ENCODE measurements around the gene N4BP2.

Gene N4BP2

GRCh38 chr4:40164459-40164858 lies 107.8 kb downstream of the N4BP2 start:
- Mint-ChIP-seq H3K4me3 (no peak overlapping the region), H3K27ac (no peak overlapping the region), H3K4me1 (peaks cover 33% of the 10 kb centered on the region), H3K36me3 (peaks cover 21% of the 10 kb centered on the region), H3K9me3 (peaks cover 5% of the 10 kb centered on the region), H3K27me3 (no peaks in the 10 kb centered on the region)

- peaks cover 28% of the 10 kb centered on the region for H3K4me1 Mint-ChIP-seq
- H3K27ac Mint-ChIP-seq = no peak overlapping the region
- H3K36me3 Mint-ChIP-seq = peaks cover 19% of the 10 kb centered on the region
- H3K9me3 Mint-ChIP-seq = peaks cover 5% of the 10 kb centered on the region
- H3K4me3 Mint-ChIP-seq = no peak overlapping the region
- no peaks in the 10 kb centered on the region for H3K27me3 Mint-ChIP-seq
Observed at GRCh38 chr4:40165916-40166315, 109.3 kb downstream of the N4BP2 start.

GRCh38 chr4:40168070-40168469 lies 111.4 kb downstream of the N4BP2 start:
- Mint-ChIP-seq H3K4me1 (peaks cover 38% of the 10 kb centered on the region), H3K36me3 (peaks cover 12% of the 10 kb centered on the region), H3K27ac (no peak overlapping the region), H3K9me3 (peaks cover 5% of the 10 kb centered on the region), H3K4me3 (no peak overlapping the region), H3K27me3 (no peaks in the 10 kb centered on the region)

- Mint-ChIP-seq H3K27ac (peak overlapping the region; percentile 41), H3K36me3 (peaks cover 12% of the 10 kb centered on the region), H3K9me3 (peaks cover 5% of the 10 kb centered on the region), H3K4me1 (peaks cover 37% of the 10 kb centered on the region), H3K27me3 (no peaks in the 10 kb centered on the region), H3K4me3 (no peak overlapping the region)
Observed at GRCh38 chr4:40170588-40170987, 113.9 kb downstream of the N4BP2 start.

GRCh38 chr4:40173470-40173875 lies 116.8 kb downstream of the N4BP2 start:
- Mint-ChIP-seq H3K36me3 (peaks cover 2% of the 10 kb centered on the region), H3K4me1 (peaks cover 38% of the 10 kb centered on the region), H3K27me3 (no peaks in the 10 kb centered on the region), H3K4me3 (peak overlapping the region; percentile 60), H3K9me3 (no peaks in the 10 kb centered on the region), H3K27ac (peak overlapping the region; percentile 92)

GRCh38 chr4:40176602-40177001 lies 120.0 kb downstream of the N4BP2 start:
- peaks cover 50% of the 10 kb centered on the region for H3K4me1 Mint-ChIP-seq
- H3K36me3 Mint-ChIP-seq = no peaks in the 10 kb centered on the region
- H3K27ac Mint-ChIP-seq = peak overlapping the region; percentile 23
- no peaks in the 10 kb centered on the region for H3K27me3 Mint-ChIP-seq
- H3K9me3 Mint-ChIP-seq = no peaks in the 10 kb centered on the region
- no peak overlapping the region for H3K4me3 Mint-ChIP-seq

GRCh38 chr4:40177591-40177990 lies 120.9 kb downstream of the N4BP2 start:
- Mint-ChIP-seq H3K27ac (peak overlapping the region; percentile 66), H3K27me3 (no peaks in the 10 kb centered on the region), H3K4me1 (peaks cover 56% of the 10 kb centered on the region), H3K36me3 (no peaks in the 10 kb centered on the region), H3K9me3 (no peaks in the 10 kb centered on the region), H3K4me3 (no peak overlapping the region)

GRCh38 chr4:40178672-40179071 lies 122.0 kb downstream of the N4BP2 start:
- no peaks in the 10 kb centered on the region for H3K9me3 Mint-ChIP-seq
- no peaks in the 10 kb centered on the region for H3K36me3 Mint-ChIP-seq
- peak overlapping the region; percentile 71 for H3K27ac Mint-ChIP-seq
- H3K4me1 Mint-ChIP-seq = peaks cover 49% of the 10 kb centered on the region
- no peaks in the 10 kb centered on the region for H3K27me3 Mint-ChIP-seq
- peak overlapping the region; percentile 5 for H3K4me3 Mint-ChIP-seq

GRCh38 chr4:40179360-40179759 lies 122.7 kb downstream of the N4BP2 start:
- no peak overlapping the region for H3K27ac Mint-ChIP-seq
- no peaks in the 10 kb centered on the region for H3K9me3 Mint-ChIP-seq
- no peaks in the 10 kb centered on the region for H3K27me3 Mint-ChIP-seq
- no peaks in the 10 kb centered on the region for H3K36me3 Mint-ChIP-seq
- H3K4me1 Mint-ChIP-seq = peaks cover 50% of the 10 kb centered on the region
- H3K4me3 Mint-ChIP-seq = no peak overlapping the region

GRCh38 chr4:40180356-40180755 lies 123.7 kb downstream of the N4BP2 start:
- Mint-ChIP-seq H3K27ac (peak overlapping the region; percentile 85), H3K4me3 (peak overlapping the region; percentile 62), H3K36me3 (no peaks in the 10 kb centered on the region), H3K27me3 (no peaks in the 10 kb centered on the region), H3K9me3 (no peaks in the 10 kb centered on the region), H3K4me1 (peaks cover 57% of the 10 kb centered on the region)

GRCh38 chr4:40182001-40182400 lies 125.4 kb downstream of the N4BP2 start:
- H3K4me3 Mint-ChIP-seq = no peak overlapping the region
- H3K9me3 Mint-ChIP-seq = no peaks in the 10 kb centered on the region
- H3K27ac Mint-ChIP-seq = no peak overlapping the region
- peaks cover 71% of the 10 kb centered on the region for H3K4me1 Mint-ChIP-seq
- H3K36me3 Mint-ChIP-seq = no peaks in the 10 kb centered on the region
- H3K27me3 Mint-ChIP-seq = no peaks in the 10 kb centered on the region

- H3K27me3 Mint-ChIP-seq = no peaks in the 10 kb centered on the region
- H3K4me3 Mint-ChIP-seq = no peak overlapping the region
Observed at GRCh38 chr4:40182954-40183353, 126.3 kb downstream of the N4BP2 start.

GRCh38 chr4:40183615-40184411 lies 127.2 kb downstream of the N4BP2 start:
- H3K27ac Mint-ChIP-seq = peak overlapping the region; percentile 94
- peaks cover 5% of the 10 kb centered on the region for H3K9me3 Mint-ChIP-seq
- H3K4me1 Mint-ChIP-seq = peaks cover 68% of the 10 kb centered on the region
- no peaks in the 10 kb centered on the region for H3K27me3 Mint-ChIP-seq
- peak overlapping the region; percentile 63 for H3K4me3 Mint-ChIP-seq
- H3K36me3 Mint-ChIP-seq = peaks cover 2% of the 10 kb centered on the region

More at GRCh38 chr4:40182954-40183353, 126.3 kb downstream of the N4BP2 start:
- no peak overlapping the region for H3K27ac Mint-ChIP-seq
- H3K9me3 Mint-ChIP-seq = peaks cover 5% of the 10 kb centered on the region
- peaks cover 72% of the 10 kb centered on the region for H3K4me1 Mint-ChIP-seq
- H3K36me3 Mint-ChIP-seq = peaks cover 2% of the 10 kb centered on the region

GRCh38 chr4:40185830-40186664 lies 129.4 kb downstream of the N4BP2 start:
- no peak overlapping the region for H3K4me3 Mint-ChIP-seq
- H3K4me1 Mint-ChIP-seq = peaks cover 75% of the 10 kb centered on the region
- peaks cover 5% of the 10 kb centered on the region for H3K9me3 Mint-ChIP-seq
- H3K36me3 Mint-ChIP-seq = peaks cover 2% of the 10 kb centered on the region
- H3K27me3 Mint-ChIP-seq = no peaks in the 10 kb centered on the region
- peak overlapping the region; percentile 51 for H3K27ac Mint-ChIP-seq

- Mint-ChIP-seq H3K27ac (no peak overlapping the region), H3K4me1 (peaks cover 75% of the 10 kb centered on the region), H3K27me3 (no peaks in the 10 kb centered on the region), H3K4me3 (no peak overlapping the region), H3K9me3 (peaks cover 5% of the 10 kb centered on the region), H3K36me3 (peaks cover 2% of the 10 kb centered on the region)
Observed at GRCh38 chr4:40186665-40187014, 130.0 kb downstream of the N4BP2 start.

- H3K27ac Mint-ChIP-seq = peak overlapping the region; percentile 80
- H3K9me3 Mint-ChIP-seq = peaks cover 5% of the 10 kb centered on the region
- peaks cover 2% of the 10 kb centered on the region for H3K36me3 Mint-ChIP-seq
- peaks cover 77% of the 10 kb centered on the region for H3K4me1 Mint-ChIP-seq
- no peaks in the 10 kb centered on the region for H3K27me3 Mint-ChIP-seq
- peak overlapping the region; percentile 64 for H3K4me3 Mint-ChIP-seq
Observed at GRCh38 chr4:40187386-40187906, 130.8 kb downstream of the N4BP2 start.
